HepG2 (cell line): ENCODE results near the gene RBM26. TPM values are rescaled to one million over a fixed set of nuclear protein-coding genes. Genes with fewer than 3 reads are reported as not detected.

Source experiments
- ARNT ChIP-seq: fragments of 450-650 bp; IDR thresholded peaks from 2 replicates; pipeline ENCODE4 v1.6.1; 2017
- CENPX ChIP-seq: sonication (generic); formaldehyde crosslinking; IDR thresholded peaks from 2 replicates; pipeline ENCODE4 v1.9.0; 2021; ENCODE audit warnings: mild to moderate bottlenecking, missing genetic modification reagents, moderate library complexity
- CREBL2 ChIP-seq: sonication (generic); formaldehyde crosslinking; IDR thresholded peaks from 2 replicates; pipeline ENCODE4 v1.8.1; 2023; ENCODE audit warnings: missing genetic modification reagents, mild to moderate bottlenecking, borderline replicate concordance
- ERF ChIP-seq: IDR thresholded peaks from 2 replicates; pipeline ENCODE4 v1.6.1; 2018; ENCODE audit warnings: missing biosample characterization, missing genetic modification reagents
- GTF2F1 ChIP-seq: fragments of 150-350 bp; IDR thresholded peaks from 2 replicates; pipeline ENCODE4 v1.6.1; 2014; ENCODE audit warnings: low read length
- HMGXB3 ChIP-seq: sonication (generic); formaldehyde crosslinking; IDR thresholded peaks from 2 replicates; pipeline ENCODE4 v1.4.0; 2020; ENCODE audit warnings: missing genetic modification reagents, borderline replicate concordance
- KIAA2018 ChIP-seq: sonication (generic); formaldehyde crosslinking; IDR thresholded peaks from 2 replicates; pipeline ENCODE4 v1.5.0; 2020; ENCODE audit warnings: mild to moderate bottlenecking, missing genetic modification reagents, borderline replicate concordance
- PAWR ChIP-seq: sonication (generic); formaldehyde crosslinking; IDR thresholded peaks from 2 replicates; pipeline ENCODE4 v1.4.0; 2020; ENCODE audit warnings: missing genetic modification reagents, mild to moderate bottlenecking, borderline replicate concordance
- PHF5A ChIP-seq: IDR thresholded peaks from one replicate; pipeline ENCODE4 v1.6.1; 2018; ENCODE audit warnings: low read depth, missing genetic modification reagents; ENCODE audit not compliant: unreplicated experiment
- SRF ChIP-seq: IDR thresholded peaks from 2 replicates; pipeline ENCODE4 v1.6.1; 2011; ENCODE audit warnings: mild to moderate bottlenecking, low read depth, low read length, moderate library complexity
- ZNF124 ChIP-seq: sonication (generic); formaldehyde crosslinking; IDR thresholded peaks from 2 replicates; pipeline ENCODE4 v1.4.0; 2020; ENCODE audit warnings: missing genetic modification reagents
- ZNF207 ChIP-seq: fragments of 450-650 bp; IDR thresholded peaks from 2 replicates; pipeline ENCODE4 v1.6.1; 2016; ENCODE audit warnings: antibody characterized with exemption, borderline replicate concordance
- ZNF281 ChIP-seq: sonication (generic); formaldehyde crosslinking; IDR thresholded peaks from 2 replicates; pipeline ENCODE4 v1.4.0; 2020; ENCODE audit warnings: missing genetic modification reagents, borderline replicate concordance
- ZNF747 ChIP-seq: sonication (generic); formaldehyde crosslinking; IDR thresholded peaks from 2 replicates; pipeline ENCODE4 v1.8.1; 2023; ENCODE audit warnings: missing genetic modification reagents, mild to moderate bottlenecking, borderline replicate concordance
- polyA plus RNA-seq, 8 experiments: library from polyadenylated mRNA; depleted of rRNA in 3 of 8; stranded (reverse) in 7 of 8; unstranded in 1 of 8; fragments of >200 nt; fragmentation: Illumina TruSeq in 4 of 8; extraction: Trizol in 4 of 8; gene quantifications; 2 replicates each; pipeline versions ENCODE4 v1.2.1 to v1.2.3, GENCODE V29; 2011 to 2016; ENCODE audit warnings: low read depth in 4 of 8, missing spikeins in 1 of 8, mixed read lengths in 1 of 8; ENCODE audit not compliant: insufficient read depth in 1 of 8
- total RNA-seq, 5 experiments: library from RNA; depleted of rRNA; stranded (reverse); fragments of >200 nt; fragmentation: Illumina TruSeq; extraction: Trizol; gene quantifications; 2 replicates each; pipeline ENCODE4 v1.2.3, GENCODE V29; 2016; ENCODE audit warnings: low read depth in 1 of 5

Gene RBM26
- total and polyA plus RNA-seq, 2 of the 13 experiments (the other 11 are each of a cell fraction or from before 2014, with no cell fraction given) = 19.4 to 34.4 TPM

- no peak for TF ChIP-seq ZNF281 (CRISPR knock-in tag)
- TF ChIP-seq CREBL2 = no peak
- no peak for TF ChIP-seq ZNF207
- TF ChIP-seq ERF (CRISPR knock-in tag) = 0 out of 2 replicates have a peak, but pooled peaks have one; percentile 11
- TF ChIP-seq ZNF124 (CRISPR knock-in tag) = no peak
- no peak for TF ChIP-seq ARNT
- no peak for TF ChIP-seq ZNF747 (CRISPR knock-in tag)
- no peak for TF ChIP-seq PHF5A (CRISPR knock-in tag)
- TF ChIP-seq PAWR (CRISPR knock-in tag) = no peak
- no peak for TF ChIP-seq HMGXB3 (CRISPR knock-in tag)
- 0 out of 2 replicates have a peak, but pooled peaks have one; percentile 7 for TF ChIP-seq SRF
- TF ChIP-seq CENPX = no peak
- no peak for TF ChIP-seq GTF2F1
- TF ChIP-seq KIAA2018 (CRISPR knock-in tag) = no peak
Observed at GRCh38 chr13:79393564-79394249, 12.3 kb downstream of the RBM26 start (continued).
